Loucy (cell line): ENCODE results near the gene MMP17.

ENCODE experiments used
- H2AFZ ChIP-seq: fragments of 200-600 bp; sonication (generic); 2 replicates; pipeline ENCODE4 v1.6.0; 2016; ENCODE audit warnings: antibody characterized with exemption, mild to moderate bottlenecking, low read length, moderate library complexity
- H3F3A ChIP-seq: fragments of 200-600 bp; 2 replicates; pipeline ENCODE4 v1.6.0; 2016; ENCODE audit warnings: antibody characterized with exemption, low read depth, mild to moderate bottlenecking
- H3K27me3 ChIP-seq: fragments of 200-600 bp; sonication (generic); 2 replicates; pipeline ENCODE4 v1.6.1; 2014; ENCODE audit warnings: low read length, mild to moderate bottlenecking; ENCODE audit not compliant: insufficient read depth, poor library complexity, severe bottlenecking
- H3K36me3 ChIP-seq: fragments of 200-600 bp; sonication (generic); 2 replicates; pipeline ENCODE4 v1.6.1; 2016; ENCODE audit warnings: low read length; ENCODE audit not compliant: insufficient read depth
- H3K4me1 ChIP-seq: fragments of 200-600 bp; sonication (generic); 2 replicates; pipeline ENCODE4 v1.5.1; 2014; ENCODE audit warnings: low read length, mild to moderate bottlenecking; ENCODE audit not compliant: insufficient read depth, poor library complexity, severe bottlenecking
- H3K4me2 ChIP-seq: fragments of 200-600 bp; sonication (generic); 2 replicates; pipeline ENCODE4 v1.6.0; 2014; ENCODE audit warnings: antibody characterized with exemption, low read length, low read depth, mild to moderate bottlenecking; ENCODE audit not compliant: poor library complexity, severe bottlenecking
- H3K4me3 ChIP-seq: fragments of 200-600 bp; sonication (generic); 2 replicates; pipeline ENCODE4 v1.5.1; 2014; ENCODE audit warnings: low read length, mild to moderate bottlenecking, mixed read lengths; ENCODE audit not compliant: poor library complexity, severe bottlenecking
- H3K79me2 ChIP-seq: fragments of 200-600 bp; sonication (generic); 2 replicates; pipeline ENCODE4 v1.6.1; 2014; ENCODE audit warnings: low read length; ENCODE audit not compliant: insufficient read depth
- H3K9ac ChIP-seq: fragments of 200-600 bp; sonication (generic); 2 replicates; pipeline ENCODE4 v1.6.0; 2014; ENCODE audit warnings: mild to moderate bottlenecking, low read depth, low read length, moderate library complexity; ENCODE audit not compliant: poor library complexity, severe bottlenecking
- H3K9me2 ChIP-seq: fragments of 200-600 bp; sonication (generic); replicated peaks from 2 replicates; pipeline ENCODE4 v1.6.1; 2016; ENCODE audit warnings: low read depth, low read length, mixed read lengths
- H3K9me3 ChIP-seq: fragments of 200-600 bp; sonication (generic); 2 replicates; pipeline ENCODE4 v1.6.1; 2014; ENCODE audit warnings: mild to moderate bottlenecking, antibody characterized with exemption, low read length, low read depth; ENCODE audit not compliant: insufficient read depth
- H4K20me1 ChIP-seq: fragments of 200-600 bp; sonication (generic); 2 replicates; pipeline ENCODE4 v1.6.0; 2014; ENCODE audit warnings: antibody characterized with exemption, low read length, mild to moderate bottlenecking; ENCODE audit not compliant: insufficient read depth, poor library complexity, severe bottlenecking
- CTCF ChIP-seq: fragments of 200-600 bp; sonication (generic); conservative IDR thresholded peaks from 2 replicates; pipeline ENCODE4 v1.5.1; 2014; ENCODE audit warnings: mild to moderate bottlenecking, antibody characterized with exemption, low read length
- EZH2phosphoT487 ChIP-seq: fragments of 200-600 bp; IDR thresholded peaks from 2 replicates; pipeline ENCODE4 v1.6.1; 2018; ENCODE audit warnings: antibody characterized with exemption, mild to moderate bottlenecking, moderate library complexity, borderline replicate concordance

Gene MMP17

GRCh38 chr12:131795064-131795463, 33.1 kb upstream of the MMP17 start:
- Histone ChIP-seq H3K36me3 (peaks cover 44% of the 10 kb centered on the region; the same call in 1 of the 2 replicates), H4K20me1 (no peaks in the 10 kb centered on the region), H3K9ac (no peak overlapping the region), H3K9me2 (no peaks in the 10 kb centered on the region), H3K9me3 (no peaks in the 10 kb centered on the region; the same call in 1 of the 2 replicates), H3K79me2 (no peaks in the 10 kb centered on the region), H3K4me3 (no peak overlapping the region), H2AFZ (no peak overlapping the region), H3K4me1 (peaks cover 10% of the 10 kb centered on the region), H3K27me3 (no peaks in the 10 kb centered on the region), H3K4me2 (no peak overlapping the region), H3F3A (no peaks in the 10 kb centered on the region)
- no peak for TF ChIP-seq EZH2phosphoT487
- no peak for TF ChIP-seq CTCF

- no peak overlapping the region for H2AFZ ChIP-seq
- no peaks in the 10 kb centered on the region for H3K27me3 ChIP-seq
- no peaks in the 10 kb centered on the region for H4K20me1 ChIP-seq
- peaks cover 15% of the 10 kb centered on the region for H3K4me1 ChIP-seq
- H3K9me2 ChIP-seq = no peaks in the 10 kb centered on the region
- H3K4me2 ChIP-seq = no peak overlapping the region
- no peaks in the 10 kb centered on the region for H3K9me3 ChIP-seq
- no peak overlapping the region for H3K4me3 ChIP-seq
- H3K79me2 ChIP-seq = no peaks in the 10 kb centered on the region
- TF ChIP-seq EZH2phosphoT487 = no peak
- TF ChIP-seq CTCF = no peak
- no peak overlapping the region for H3K9ac ChIP-seq
- H3K36me3 ChIP-seq = peaks cover 37% of the 10 kb centered on the region; the same call in 1 of the 2 replicates
- no peaks in the 10 kb centered on the region for H3F3A ChIP-seq
These were observed 32.3 kb upstream of the MMP17 start for GRCh38 chr12:131795690-131796410.

- Histone ChIP-seq H3F3A (no peaks in the 10 kb centered on the region), H3K4me3 (no peak overlapping the region), H3K9me3 (no peaks in the 10 kb centered on the region), H3K9ac (no peak overlapping the region), H2AFZ (no peak overlapping the region), H4K20me1 (no peaks in the 10 kb centered on the region), H3K27me3 (no peaks in the 10 kb centered on the region), H3K79me2 (no peaks in the 10 kb centered on the region), H3K4me2 (no peak overlapping the region), H3K9me2 (no peaks in the 10 kb centered on the region), H3K36me3 (peaks cover 35% of the 10 kb centered on the region; the same call in 1 of the 2 replicates), H3K4me1 (peaks cover 21% of the 10 kb centered on the region)
- TF ChIP-seq EZH2phosphoT487 (no peak), CTCF (no peak)
These were observed 31.8 kb upstream of the MMP17 start for GRCh38 chr12:131796411-131796736.
